Measurements from ENCODE around the gene HIVEP1. TPM values are rescaled to one million over a fixed set of nuclear protein-coding genes. Genes with fewer than 3 reads are reported as not detected.

Gene HIVEP1
- total RNA-seq, 1 experiment from 2014 or later = 24.2 TPM

- Histone ChIP-seq H3K27me3 (ENCODE audit: insufficient read depth, low read depth) (no peaks in the 10 kb centered on the region), H2AFZ (no peak overlapping the region), H3K79me2 (ENCODE audit: low read depth) (peaks cover 36% of the 10 kb centered on the region), H3K9me3 (ENCODE audit: insufficient read depth, low read depth) (no peaks in the 10 kb centered on the region; the same call in 1 of the 2 replicates), H3K36me3 (ENCODE audit: low read depth) (peaks cover 41% of the 10 kb centered on the region; the same call in 1 of the 2 replicates), H3K27ac (no peak overlapping the region), H3K4me3 (no peak overlapping the region), H3F3A (ENCODE audit: insufficient read depth, low read depth) (peaks cover 6% of the 10 kb centered on the region), H3K4me2 (no peak overlapping the region), H3K9me2 (ENCODE audit: insufficient read depth) (no peaks in the 10 kb centered on the region), H3K4me1 (replicated peaks; ENCODE audit: insufficient read depth) (no peaks in the 10 kb centered on the region), H4K20me1 (ENCODE audit: insufficient read depth) (no peaks in the 10 kb centered on the region)
- intact Hi-C loops (cut with micrococcal nuclease; ENCODE audit: unreplicated experiment) = no loop called here
- POLR2A ChIA-PET (ENCODE audit: unreplicated experiment) = no interaction called here
- no TSS peak for BruUV-seq (replicated peaks)
- TF ChIP-seq CTCF (conservative IDR thresholded peaks at IDR 0.05) (no peak), EZH2 (IDR thresholded peaks at IDR 0.05; ENCODE audit: low read depth) (no peak)
- CTCF ChIA-PET = no interaction called here
- no peak for DNase-seq
Observed at GRCh38 chr6:12022953-12023388, 10.9 kb downstream of the HIVEP1 start.

- intact Hi-C loops (cut with micrococcal nuclease; ENCODE audit: unreplicated experiment) = no loop called here
- Histone ChIP-seq H3K4me3 (no peak overlapping the region), H3K4me1 (replicated peaks; ENCODE audit: insufficient read depth) (no peaks in the 10 kb centered on the region), H2AFZ (no peak overlapping the region), H3K36me3 (ENCODE audit: low read depth) (peaks cover 48% of the 10 kb centered on the region; the same call in 1 of the 2 replicates), H3K27me3 (ENCODE audit: insufficient read depth, low read depth) (no peaks in the 10 kb centered on the region), H3K27ac (no peak overlapping the region), H3K79me2 (ENCODE audit: low read depth) (peaks cover 44% of the 10 kb centered on the region), H3F3A (ENCODE audit: insufficient read depth, low read depth) (peaks cover 6% of the 10 kb centered on the region), H4K20me1 (ENCODE audit: insufficient read depth) (no peaks in the 10 kb centered on the region), H3K9me2 (ENCODE audit: insufficient read depth) (no peaks in the 10 kb centered on the region), H3K4me2 (no peak overlapping the region), H3K9me3 (ENCODE audit: insufficient read depth, low read depth) (peaks cover 7% of the 10 kb centered on the region; the same call in 1 of the 2 replicates)
- POLR2A ChIA-PET (ENCODE audit: unreplicated experiment) = no interaction called here
- TF ChIP-seq EZH2 (IDR thresholded peaks at IDR 0.05; ENCODE audit: low read depth) = no peak
- no peak for TF ChIP-seq CTCF (conservative IDR thresholded peaks at IDR 0.05)
- CTCF ChIA-PET = no interaction called here
- BruUV-seq (replicated peaks) = no TSS peak
- no peak for DNase-seq
Observed at GRCh38 chr6:12024216-12024615, 12.1 kb downstream of the HIVEP1 start.

- Histone ChIP-seq H4K20me1 (ENCODE audit: insufficient read depth) (no peaks in the 10 kb centered on the region), H3K4me2 (no peak overlapping the region), H3K4me3 (no peak overlapping the region), H3K36me3 (ENCODE audit: low read depth) (peaks cover 54% of the 10 kb centered on the region; the same call in 1 of the 2 replicates), H2AFZ (no peak overlapping the region), H3K27ac (no peak overlapping the region), H3K4me1 (replicated peaks; ENCODE audit: insufficient read depth) (no peaks in the 10 kb centered on the region), H3K79me2 (ENCODE audit: low read depth) (peaks cover 47% of the 10 kb centered on the region), H3K27me3 (ENCODE audit: insufficient read depth, low read depth) (no peaks in the 10 kb centered on the region), H3K9me2 (ENCODE audit: insufficient read depth) (no peaks in the 10 kb centered on the region), H3F3A (ENCODE audit: insufficient read depth, low read depth) (peaks cover 6% of the 10 kb centered on the region), H3K9me3 (ENCODE audit: insufficient read depth, low read depth) (peaks cover 13% of the 10 kb centered on the region; the same call in 1 of the 2 replicates)
- DNase-seq = no peak
- TF ChIP-seq CTCF (conservative IDR thresholded peaks at IDR 0.05) = no peak
- POLR2A ChIA-PET (ENCODE audit: unreplicated experiment) = no interaction called here
- intact Hi-C loops (cut with micrococcal nuclease; ENCODE audit: unreplicated experiment) = no loop called here
- CTCF ChIA-PET = interaction anchor here (0.5 kb wide), 1 partner anchor 59 kb away, joined by 3 read pairs; no protein-coding TSS in a partner anchor
- no TSS peak for BruUV-seq (replicated peaks)
Observed at GRCh38 chr6:12024699-12025434, 12.8 kb downstream of the HIVEP1 start.

All from PC-9 (cell line).